Stimulated activated CD4-positive, alpha-beta T cell treated with anti-CD3 and anti-CD28 coated beads, TNF-alpha, amount 100 ng/mL, for 24 hours (primary cell): ENCODE measurements around the gene FIGLA.

Experiments used
- DNase-seq, 3 experiments: peaks; one replicate each; pipeline ENCODE4 v3.0.0-alpha.2; 2020; ENCODE audit warnings: low read depth in 3 of 3

FIGLA gene

GRCh38 chr2:70775141-70775540 is 15.3 kb downstream of the FIGLA start:
- DNase-seq = no peak

DNA sequence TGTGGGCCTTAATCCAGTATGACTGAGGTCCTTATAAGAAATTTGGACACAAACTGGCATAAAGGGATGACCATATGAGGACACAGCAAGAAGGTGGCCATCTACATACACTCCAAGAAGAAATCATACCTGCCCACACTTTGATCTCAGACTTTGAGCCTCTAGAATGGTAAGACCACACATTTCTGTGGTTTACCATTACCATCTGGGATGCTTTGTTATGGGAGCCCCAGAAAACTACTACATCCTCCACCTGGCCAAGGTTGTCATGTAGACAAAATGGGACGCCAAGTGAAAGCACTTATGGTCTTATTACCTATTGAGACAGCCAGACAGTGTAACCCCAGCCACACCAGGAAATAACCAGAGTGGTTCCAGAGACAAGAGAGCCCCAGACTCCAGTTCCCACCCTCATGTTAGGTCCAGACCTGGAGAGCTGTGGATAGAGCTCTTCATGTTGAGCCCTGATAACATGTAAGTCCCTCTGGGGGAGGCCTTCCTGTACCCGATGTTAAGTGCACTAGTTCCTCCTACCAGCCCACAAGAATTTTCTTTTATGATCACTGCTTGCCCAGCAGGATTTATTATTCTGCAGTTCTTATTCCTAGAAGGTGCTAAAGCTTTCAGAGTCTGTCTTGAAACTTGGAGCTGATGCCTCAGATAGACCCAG is 17.8 kb downstream of the FIGLA start:
- DNase-seq = no peak

- DNase-seq = no peak
These were observed 19.0 kb downstream of the FIGLA start for GRCh38 chr2:70771446-70771845.

- no peak for DNase-seq
These were observed 21.0 kb downstream of the FIGLA start for GRCh38 chr2:70769450-70769849.

- no peak for DNase-seq
These were observed 21.8 kb downstream of the FIGLA start for GRCh38 chr2:70768590-70769085.

DNA sequence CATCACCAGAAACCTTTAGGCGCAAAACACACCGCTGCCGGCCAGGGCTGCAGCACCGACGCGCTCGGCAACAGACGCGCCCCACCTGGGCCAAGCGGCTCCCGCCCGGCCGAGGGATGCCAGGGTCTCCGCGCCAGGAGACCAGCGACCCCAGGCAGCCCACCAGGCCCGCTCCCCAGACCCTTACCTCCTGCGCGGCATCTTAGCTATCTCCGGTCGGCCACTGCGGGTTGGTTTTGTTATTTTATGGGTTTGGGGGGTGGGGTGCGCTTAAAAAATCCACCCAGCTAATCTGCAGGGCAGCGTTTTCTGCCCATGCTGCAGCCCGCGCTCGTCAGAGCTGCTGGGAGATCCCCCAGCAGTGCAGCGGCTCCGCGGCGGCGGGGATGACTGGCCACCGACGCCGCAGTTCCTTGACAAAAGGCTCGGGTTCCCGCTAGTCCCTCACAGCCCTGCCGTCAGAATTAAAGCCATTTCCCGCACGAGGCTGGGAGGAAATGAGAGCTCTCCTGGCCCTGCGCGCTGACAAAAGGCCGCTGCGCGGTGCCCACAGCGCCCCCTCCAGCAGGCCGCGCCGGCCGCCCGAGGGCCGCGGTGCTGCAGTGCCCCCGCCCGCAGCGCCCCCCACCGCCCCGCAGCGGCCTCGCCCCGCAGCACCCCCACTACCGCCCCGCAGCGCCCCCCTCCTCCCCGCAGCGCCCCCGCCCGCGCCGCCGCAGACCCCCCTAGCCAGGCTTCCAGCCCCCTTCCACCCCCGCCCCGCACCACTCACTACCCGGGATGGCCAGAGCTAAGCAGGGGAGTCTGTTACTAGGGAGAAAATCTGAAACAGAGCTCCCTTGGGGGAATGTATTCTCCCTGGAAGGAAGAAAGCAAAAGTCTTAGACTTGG is 22.5 kb downstream of the FIGLA start, which contains the start of gene ADD2:
Gene ADD2, minus strand, starts transcription at position 502 of the 891 bp plus-strand sequence. CDS start 61,792 bp downstream, outside the sequence.
- DNase-seq = peak in 1 of 3 experiments; percentile 52

GRCh38 chr2:70767079-70767698 is 23.3 kb downstream of the FIGLA start:
- peak in 1 of 3 experiments; percentile 5 for DNase-seq

DNA sequence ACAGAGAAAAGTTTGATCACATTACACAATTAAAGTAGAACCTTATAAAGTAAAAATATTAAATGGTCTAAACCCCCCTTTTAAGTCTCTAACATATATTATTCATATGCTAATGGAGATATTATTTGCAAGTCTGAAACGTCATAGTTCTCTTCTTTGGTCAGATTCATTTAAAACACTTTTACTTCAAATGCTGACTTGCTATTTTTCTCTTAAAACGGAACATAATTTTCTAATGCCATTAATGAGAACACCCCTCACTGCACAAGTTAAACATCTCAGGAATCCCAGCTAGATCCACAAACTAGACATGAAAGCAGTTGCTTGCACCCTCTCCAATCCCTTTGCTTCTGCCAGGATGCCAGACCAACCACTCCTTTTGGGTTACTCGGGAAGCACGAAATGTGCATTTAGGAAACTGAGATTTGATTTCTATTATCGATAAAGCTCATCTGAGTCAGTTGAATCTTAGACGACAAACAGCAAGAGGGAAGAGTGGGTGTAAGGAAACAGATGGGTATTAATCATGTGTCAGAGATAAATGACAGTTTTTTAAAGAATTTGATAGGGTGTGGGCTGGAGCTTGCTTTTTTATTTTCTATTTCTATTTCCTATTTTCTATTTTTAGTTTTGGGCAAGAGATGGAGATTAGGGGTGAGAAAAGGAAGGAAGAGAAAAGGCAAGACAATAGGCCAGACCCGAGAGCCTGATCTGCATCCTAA is 23.9 kb downstream of the FIGLA start:
- DNase-seq = no peak

DNA sequence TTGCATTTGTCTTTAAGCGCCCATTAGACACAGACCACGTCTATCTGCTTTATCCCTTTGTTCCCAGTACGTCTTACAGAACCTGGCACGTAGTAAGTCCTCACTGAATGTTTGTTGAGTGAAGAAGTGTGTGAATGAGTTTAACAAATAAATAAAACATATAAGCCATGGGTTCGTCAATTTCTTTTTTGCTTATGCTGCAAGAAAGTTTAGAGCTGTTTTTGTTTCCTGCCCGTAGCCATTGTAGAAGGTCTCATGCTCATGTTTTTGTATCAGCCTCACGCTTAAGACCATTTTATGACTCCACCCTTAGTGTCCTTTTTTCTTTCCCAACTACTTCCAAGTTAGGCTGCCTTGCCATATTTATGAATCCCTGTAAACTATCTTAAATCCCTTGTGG is 24.9 kb downstream of the FIGLA start:
- no peak for DNase-seq

GRCh38 chr2:70759446-70759845 is 31.0 kb downstream of the FIGLA start:
- no peak for DNase-seq

DNA sequence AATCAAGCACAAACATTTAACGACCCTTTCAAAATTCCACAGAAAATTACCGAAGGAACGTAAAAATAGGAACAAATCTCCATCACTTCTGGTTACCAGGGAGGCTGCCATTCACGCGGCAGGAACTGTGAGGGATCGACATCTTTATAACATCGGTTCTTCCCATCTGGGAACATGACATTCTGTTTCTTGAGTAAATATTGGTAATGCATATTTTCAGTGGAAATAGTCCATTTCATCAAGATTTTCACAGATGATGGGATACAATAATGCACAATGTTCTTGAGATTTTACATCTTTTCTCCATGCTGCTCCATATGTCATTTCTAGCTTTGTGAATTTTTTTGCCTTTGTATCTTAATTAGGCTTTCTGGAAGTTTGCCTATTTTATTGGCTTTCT is 32.5 kb downstream of the FIGLA start:
- no peak for DNase-seq

DNA sequence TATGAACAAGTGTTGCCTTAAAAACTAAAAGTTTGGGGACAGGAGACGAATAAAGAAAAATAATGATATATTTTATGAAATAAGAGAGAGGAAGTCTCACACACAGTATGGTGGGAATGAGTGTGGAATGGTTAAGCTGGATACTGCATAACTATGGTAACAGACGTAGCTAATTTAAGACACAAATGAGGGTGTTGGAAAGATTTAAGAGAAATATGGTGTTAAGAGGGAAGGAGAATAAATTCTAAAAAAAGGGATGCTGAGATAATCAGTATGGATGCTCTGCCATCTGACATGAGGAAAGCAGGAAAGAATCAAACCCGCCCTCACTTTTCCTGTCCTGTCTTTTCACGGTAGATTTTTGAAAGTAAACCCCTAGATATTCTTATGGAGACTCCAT is 33.1 kb downstream of the FIGLA start:
- no peak for DNase-seq

- DNase-seq = no peak
These were observed 34.3 kb downstream of the FIGLA start for GRCh38 chr2:70756128-70756527.

DNA sequence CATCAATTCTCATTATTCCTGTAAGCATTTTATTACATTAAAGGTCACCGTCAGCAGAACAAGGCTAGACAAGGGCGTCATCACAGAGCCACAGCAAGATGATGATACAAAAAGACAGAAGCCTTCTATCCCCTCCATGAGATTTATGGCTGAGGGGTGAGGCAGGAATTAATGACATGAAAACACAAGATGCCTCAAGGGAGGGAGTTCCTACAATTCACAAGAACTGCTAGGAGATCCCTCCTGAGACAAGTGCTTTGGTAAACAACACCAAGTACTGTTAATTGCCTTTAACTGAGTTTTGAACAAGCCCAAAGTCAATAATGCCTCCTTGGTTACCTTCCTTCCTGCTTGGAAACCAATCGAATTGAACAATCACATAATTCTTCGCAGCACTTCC is 36.5 kb downstream of the FIGLA start:
- DNase-seq = no peak

GRCh38 chr2:70753031-70753430 is 37.4 kb downstream of the FIGLA start:
- DNase-seq = no peak

DNA sequence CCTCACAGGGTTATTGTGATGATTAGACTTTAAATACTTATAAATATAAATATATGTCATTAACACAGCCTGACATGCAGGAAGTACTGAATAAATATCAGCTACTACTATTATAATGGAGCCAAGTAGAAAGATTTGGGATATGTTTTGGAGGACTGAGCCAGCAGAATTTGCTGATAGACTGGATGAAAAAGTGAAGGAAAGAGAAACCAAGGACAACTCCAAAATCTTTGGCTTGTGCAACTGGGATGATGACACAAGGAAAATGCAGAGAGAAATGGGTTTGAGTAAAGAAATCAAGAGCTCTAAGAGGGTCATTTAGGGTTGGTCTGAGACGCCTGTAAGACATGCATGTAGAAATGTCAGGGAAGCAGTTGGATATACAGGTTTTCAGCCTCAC is 38.0 kb downstream of the FIGLA start:
- DNase-seq = no peak

DNA sequence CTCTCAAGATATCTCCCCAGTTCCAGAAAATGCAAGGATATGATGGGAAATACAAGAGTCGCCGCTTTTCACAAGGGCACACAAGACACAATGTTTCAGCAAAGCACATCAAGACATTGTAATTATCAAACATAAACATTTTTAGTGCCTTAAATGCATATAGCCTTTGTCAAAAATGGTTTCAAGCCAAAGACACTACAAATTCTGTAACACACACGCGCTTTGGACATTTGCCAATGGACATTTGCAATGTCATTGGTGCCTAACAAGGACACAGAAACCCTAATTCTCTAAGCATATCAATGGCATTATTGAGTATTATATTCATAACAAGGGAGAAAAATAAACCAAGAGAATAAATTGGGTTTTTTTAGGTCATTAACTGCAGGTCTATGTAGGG is 38.6 kb downstream of the FIGLA start:
- DNase-seq = no peak

DNA sequence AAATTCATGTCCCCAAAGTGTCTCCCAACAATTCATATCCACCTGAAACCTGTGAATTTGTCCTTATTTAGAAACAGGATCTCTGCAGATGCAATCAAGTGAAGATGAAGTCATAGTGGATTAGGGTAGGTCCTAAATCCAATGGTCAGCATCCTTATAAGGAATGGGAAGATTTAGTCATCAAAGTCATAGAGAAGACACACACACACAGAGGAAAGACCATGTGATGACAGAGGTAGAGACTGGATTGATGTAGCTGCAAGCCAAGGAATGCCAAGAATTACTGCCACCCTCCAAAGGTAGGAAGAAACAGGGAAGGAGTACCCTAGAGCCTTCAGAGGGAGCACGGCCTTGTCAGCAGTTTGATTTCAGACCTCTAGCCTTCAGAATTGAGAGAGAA is 40.1 kb downstream of the FIGLA start:
- DNase-seq = no peak

- DNase-seq = no peak
These were observed 42.2 kb downstream of the FIGLA start for GRCh38 chr2:70748002-70748784.

GRCh38 chr2:70747284-70747683 is 43.2 kb downstream of the FIGLA start:
- no peak for DNase-seq
